IMR-90 (cell line): ENCODE data around the gene AFAP1L1. TPM values are rescaled to one million over a fixed set of nuclear protein-coding genes. Genes with fewer than 3 reads are reported as not detected.
A peak's percentile ranks its signal among the peaks of the same experiment; 100 is the strongest.

Source experiments
- ATAC-seq: fragments of 200-7000 bp; cut with Tn5 transposase; 2 replicates; pipeline ENCODE4 v1.9.1; 2020; ENCODE audit warnings: low read depth, mild to moderate bottlenecking, moderate library complexity
- BruUV-seq: library from RNA; stranded (reverse); fragments of 400-500 nt; replicated peaks from 2 replicates; lab custom pipeline; 2021; lab: Mats Ljungman, UMichigan
- CTCF ChIA-PET: fragments of 300-600 bp; formaldehyde crosslinking; extraction: SDS; loops from one replicate; lab custom pipeline; 2021; ENCODE audit warnings: antibody characterized with exemption; lab: Yijun Ruan, JAX
- POLR2A ChIA-PET: fragments of 300-600 bp; sonication (Branson Sonifier 250); formaldehyde crosslinking; loops from one replicate; lab custom pipeline; 2022; ENCODE audit warnings: antibody characterized with exemption; ENCODE audit not compliant: unreplicated experiment; lab: Charles Lee
- DNase-seq: peaks from one replicate; pipeline ENCODE4 v3.0.0; 2013
- H2AFZ ChIP-seq: replicated peaks from 2 replicates; pipeline ENCODE3; 2013; ENCODE audit warnings: low read length, mild to moderate bottlenecking; ENCODE audit not compliant: poor library complexity
- H2AK5ac ChIP-seq: 2 replicates; pipeline ENCODE4 v1.6.1; 2013; ENCODE audit warnings: low read depth, low read length, inconsistent platforms
- H2AK9ac ChIP-seq: replicated peaks from 2 replicates; pipeline ENCODE3; 2013; ENCODE audit warnings: mild to moderate bottlenecking, low read depth, low read length, moderate library complexity; ENCODE audit not compliant: poor library complexity
- H2BK120ac ChIP-seq: 2 replicates; pipeline ENCODE4 v1.6.1; 2013; ENCODE audit warnings: low read depth, low read length, inconsistent platforms
- H2BK15ac ChIP-seq: 3 replicates; pipeline ENCODE4 v1.6.1; 2013; ENCODE audit warnings: low read depth, low read length, inconsistent platforms
- H2BK20ac ChIP-seq: 2 replicates; pipeline ENCODE4 v1.6.1; 2013; ENCODE audit warnings: low read depth, mild to moderate bottlenecking, inconsistent platforms, low read length, moderate library complexity
- H2BK5ac ChIP-seq: 2 replicates; pipeline ENCODE4 v1.6.1; 2013; ENCODE audit warnings: mild to moderate bottlenecking, low read depth, low read length, inconsistent platforms; ENCODE audit not compliant: poor library complexity, severe bottlenecking
- H3K14ac ChIP-seq: replicated peaks from 2 replicates; pipeline ENCODE4 v1.6.1; 2013; ENCODE audit warnings: low read depth, low read length, inconsistent platforms
- H3K18ac ChIP-seq: 2 replicates; pipeline ENCODE4 v1.6.1; 2013; ENCODE audit warnings: low read depth, low read length, control low read depth
- H3K23ac ChIP-seq: 2 replicates; pipeline ENCODE4 v1.6.1; 2013; ENCODE audit warnings: low read depth, low read length, inconsistent platforms
- H3K27ac ChIP-seq: 2 replicates; pipeline ENCODE4 v1.5.1; 2013; ENCODE audit warnings: mild to moderate bottlenecking, control low read depth, low read length; ENCODE audit not compliant: insufficient read depth
- H3K27me3 ChIP-seq: 2 replicates; pipeline ENCODE4 v1.6.1; 2013; ENCODE audit warnings: low read length; ENCODE audit not compliant: control insufficient read depth, insufficient read depth
- H3K36me3 ChIP-seq: 2 replicates; pipeline ENCODE4 v1.6.1; 2013; ENCODE audit warnings: low read length, mixed read lengths; ENCODE audit not compliant: control insufficient read depth, insufficient read depth
- H3K4ac ChIP-seq: 2 replicates; pipeline ENCODE4 v1.6.1; 2013; ENCODE audit warnings: low read depth, low read length, inconsistent platforms
- H3K4me1 ChIP-seq: 2 replicates; pipeline ENCODE4 v1.6.1; 2013; ENCODE audit warnings: low read length, mixed read lengths; ENCODE audit not compliant: control insufficient read depth, insufficient read depth
- H3K4me2 ChIP-seq: 2 replicates; pipeline ENCODE4 v1.6.1; 2013; ENCODE audit warnings: low read depth, mild to moderate bottlenecking, control low read depth, low read length, moderate library complexity
- H3K4me3 ChIP-seq: 2 replicates; pipeline ENCODE4 v1.5.1; 2013; ENCODE audit warnings: low read depth, mild to moderate bottlenecking, control low read depth, low read length, moderate library complexity; ENCODE audit not compliant: insufficient read depth
- H3K56ac ChIP-seq: 2 replicates; pipeline ENCODE4 v1.6.1; 2013; ENCODE audit warnings: low read length, inconsistent platforms; ENCODE audit not compliant: insufficient read depth; ENCODE audit errors: extremely low read depth
- H3K79me1 ChIP-seq, 2 experiments: 2 replicates each; pipeline ENCODE4 v1.6.1; 2013; ENCODE audit warnings: low read length in 2 of 2, inconsistent platforms in 1 of 2, low read depth in 1 of 2
- H3K9ac ChIP-seq: 2 replicates; pipeline ENCODE4 v1.6.1; 2013; ENCODE audit warnings: low read depth, low read length, control low read depth
- H3K9me1 ChIP-seq: 2 replicates; pipeline ENCODE4 v1.6.1; 2013; ENCODE audit warnings: low read length, inconsistent platforms; ENCODE audit not compliant: insufficient read depth
- H3K9me3 ChIP-seq: 2 replicates; pipeline ENCODE4 v1.6.1; 2013; ENCODE audit warnings: low read length; ENCODE audit not compliant: control insufficient read depth, insufficient read depth
- H4K20me1 ChIP-seq: 2 replicates; pipeline ENCODE4 v1.6.1; 2013; ENCODE audit warnings: low read length, inconsistent platforms; ENCODE audit not compliant: insufficient read depth
- H4K5ac ChIP-seq: 2 replicates; pipeline ENCODE4 v1.6.1; 2013; ENCODE audit warnings: mild to moderate bottlenecking, low read depth, low read length, control low read depth
- H4K8ac ChIP-seq, 2 experiments: 2 replicates each; pipeline ENCODE4 v1.6.1; 2013; ENCODE audit warnings: low read depth in 2 of 2, low read length in 2 of 2, control low read depth in 1 of 2, inconsistent platforms in 1 of 2
- H4K91ac ChIP-seq: 2 replicates; pipeline ENCODE4 v1.6.1; 2013; ENCODE audit warnings: low read depth, low read length, inconsistent platforms; ENCODE audit not compliant: insufficient read depth
- CEBPB ChIP-seq: IDR thresholded peaks from 2 replicates; pipeline ENCODE4 v1.6.1; 2012; ENCODE audit warnings: low read depth, low read length, improper control_type of control experiment
- CHD1 ChIP-seq: IDR thresholded peaks from 2 replicates; pipeline ENCODE4 v1.6.1; 2012; ENCODE audit warnings: low read depth, low read length, improper control_type of control experiment
- MAFK ChIP-seq: IDR thresholded peaks from 2 replicates; pipeline ENCODE4 v1.6.1; 2012; ENCODE audit warnings: low read depth, low read length, improper control_type of control experiment
- MAZ ChIP-seq: IDR thresholded peaks from 2 replicates; pipeline ENCODE4 v1.6.1; 2012; ENCODE audit warnings: low read depth, mild to moderate bottlenecking, low read length, improper control_type of control experiment, moderate library complexity, borderline replicate concordance
- NFE2L2 ChIP-seq: fragments of 150-350 bp; IDR thresholded peaks from 2 replicates; pipeline ENCODE4 v1.6.1; 2016; ENCODE audit warnings: low read depth, mild to moderate bottlenecking, low read length
- RAD21 ChIP-seq: IDR thresholded peaks from 2 replicates; pipeline ENCODE4 v1.6.1; 2012; ENCODE audit warnings: low read length, improper control_type of control experiment
- RCOR1 ChIP-seq: IDR thresholded peaks from 2 replicates; pipeline ENCODE4 v1.6.1; 2012; ENCODE audit warnings: mild to moderate bottlenecking, low read length, improper control_type of control experiment; ENCODE audit not compliant: insufficient replicate concordance
- RFX5 ChIP-seq: IDR thresholded peaks from 2 replicates; pipeline ENCODE4 v1.8.0; 2012; ENCODE audit warnings: low read depth, mild to moderate bottlenecking, low read length, moderate library complexity
- SMC3 ChIP-seq: fragments of 150-350 bp; IDR thresholded peaks from 2 replicates; pipeline ENCODE4 v1.6.1; 2016; ENCODE audit warnings: low read depth, mild to moderate bottlenecking, antibody characterized with exemption, low read length, moderate library complexity
- WGBS, 2 experiments: methylation state at CpG; one replicate each; pipeline versions ENCODE4 v1.1.5 to v1.1.7; 2013; ENCODE audit warnings: missing lambda C conversion rate in 2 of 2; ENCODE audit not compliant: insufficient read length in 1 of 2; ENCODE audit errors: extremely low coverage in 2 of 2; 5-methylcytosine and 5-hydroxymethylcytosine counted together
- dilution Hi-C: fragments of 300-500 bp; cut with HindIII; formaldehyde crosslinking; loops from one replicate; pipeline ENCODE4 v1.14.3; 2018; ENCODE audit warnings: low sequenced_read_pairs; ENCODE audit not compliant: unreplicated experiment
- in situ Hi-C: fragments of 300-500 bp; cut with MboI; formaldehyde crosslinking; loops from 3 replicates; pipeline ENCODE4 v1.14.3; 2019; ENCODE audit warnings: low sequenced_read_pairs, inconsistent platforms, mixed read lengths
- intact Hi-C: fragments of 100-400 bp; cut with micrococcal nuclease; formaldehyde crosslinking; loops from 2 replicates; pipeline ENCODE4 v1.10.0; 2022
- polyA plus RNA-seq, 3 experiments: library from polyadenylated mRNA; depleted of rRNA; stranded (reverse); fragments of >200 nt; gene quantifications; 2 replicates each; pipeline ENCODE4 v1.2.3, GENCODE V29; 2012; ENCODE audit warnings: low replicate concordance in 1 of 3
- total RNA-seq: library from RNA; depleted of rRNA; stranded (reverse); fragments of >200 nt; gene quantifications from 2 replicates; pipeline ENCODE4 v1.2.3, GENCODE V29; 2012
- TF ChIP-seq, protein P1 (sequence below): fragments of 150-350 bp; IDR thresholded peaks from 2 replicates; pipeline ENCODE4 v1.6.1; 2016; ENCODE audit warnings: low read depth, mild to moderate bottlenecking, low read length, moderate library complexity, borderline replicate concordance
- TF ChIP-seq, protein P2 (sequence below): fragments of 150-350 bp; IDR thresholded peaks from 2 replicates; pipeline ENCODE4 v1.6.1; 2017; ENCODE audit warnings: mild to moderate bottlenecking, antibody characterized with exemption, low read length, low read depth

Gene AFAP1L1
- total and polyA plus RNA-seq, 2 of the 4 experiments (the other 2 are of a cell fraction) = 3.3 to 5.7 TPM

DNA sequence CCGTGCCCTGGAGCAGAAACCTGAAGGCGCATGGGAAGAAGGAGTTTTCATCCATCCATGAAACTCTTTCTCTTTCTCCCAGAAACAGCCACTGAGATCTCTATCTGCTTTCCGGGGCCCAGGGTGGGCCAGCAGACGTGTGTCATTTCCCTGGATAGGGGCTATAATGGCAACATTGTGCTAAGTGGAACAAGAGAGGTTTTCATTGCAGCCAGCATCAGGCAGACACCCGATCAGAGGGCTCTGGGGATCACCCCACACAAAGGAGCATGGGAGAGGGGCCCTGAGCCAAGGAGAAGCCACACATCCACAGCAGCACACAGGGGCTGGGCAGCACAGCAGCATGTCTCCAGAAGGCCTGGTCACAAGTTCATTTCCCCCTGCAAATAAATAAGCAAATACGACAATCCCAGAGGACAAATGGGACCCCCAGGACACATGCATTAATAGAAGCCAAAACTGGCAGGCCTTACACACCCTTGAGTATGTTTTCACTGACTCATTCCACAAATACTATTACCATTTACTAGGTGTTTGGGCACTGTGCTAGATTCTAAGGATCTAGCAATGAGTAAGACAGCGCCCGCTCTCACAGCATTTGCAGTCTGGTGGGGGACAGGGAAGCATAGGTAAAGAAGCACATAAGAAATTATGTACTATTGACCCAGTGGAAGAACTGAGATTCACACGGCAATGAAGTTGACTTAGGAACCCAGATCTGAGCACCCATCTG is 4.3 kb upstream of the AFAP1L1 start:
- H2BK20ac ChIP-seq = no peak overlapping the region; the same call in 1 of the 2 replicates
- 50% methylated on average over 1 of the region's 9 CpGs; no CpG with 5 or more reads in 1 of the 2 experiments for WGBS, 2 experiments
- H2AK5ac ChIP-seq = no peak overlapping the region; the same call in 1 of the 2 replicates
- no peak overlapping the region for H3K9ac ChIP-seq
- no peak overlapping the region for H2BK5ac ChIP-seq
- H2BK15ac ChIP-seq = no peak overlapping the region
- H3K27me3 ChIP-seq = no peaks in the 10 kb centered on the region
- H3K4ac ChIP-seq = peak overlapping the region; percentile 25; the same call in 1 of the 2 replicates
- H3K4me1 ChIP-seq = peaks cover 4% of the 10 kb centered on the region
- no peak overlapping the region for H3K18ac ChIP-seq
- no peaks in the 10 kb centered on the region for H4K20me1 ChIP-seq
- H2AFZ ChIP-seq = no peak overlapping the region
- ATAC-seq (no peak), DNase-seq (no peak)
- H4K8ac ChIP-seq = no peak overlapping the region
- no peak overlapping the region for H3K27ac ChIP-seq
- POLR2A ChIA-PET = no interaction called here
- no peak overlapping the region for H3K56ac ChIP-seq
- dilution Hi-C loops (no loop called here), intact Hi-C loops (loop anchor here (5.0 kb wide), 3 partner anchors 80 to 535 kb away; partner anchors contain the start of gene GRPEL2), in situ Hi-C loops (loop anchor here (10.0 kb wide), 1 partner anchor 533 kb away; no protein-coding TSS in a partner anchor)
- H4K5ac ChIP-seq = no peak overlapping the region
- no peak overlapping the region for H3K4me3 ChIP-seq
- H2AK9ac ChIP-seq = no peak overlapping the region
- H3K79me1 ChIP-seq = 0 out of 4 replicates have a peak, but pooled peaks cover 0 to 4% of the 10 kb centered on the region in 2 experiments
- no peak overlapping the region for H2BK120ac ChIP-seq
- no peaks in the 10 kb centered on the region for H3K36me3 ChIP-seq
- H3K23ac ChIP-seq = no peak overlapping the region
- H3K9me3 ChIP-seq = peaks cover 2% of the 10 kb centered on the region; the same call in 1 of the 2 replicates
- H3K9me1 ChIP-seq = no peaks in the 10 kb centered on the region
- BruUV-seq = no TSS peak
- no peak overlapping the region for H4K91ac ChIP-seq
- CTCF ChIA-PET = interaction anchor here (0.8 kb wide), 2 partner anchors 106 to 153 kb away, joined by 3 to 4 read pairs; no protein-coding TSS in a partner anchor
- H3K4me2 ChIP-seq = no peak overlapping the region
- TF ChIP-seq RCOR1 (no peak), MAFK (no peak), NFE2L2 (no peak), SMC3 (no peak), CEBPB (no peak), RAD21 (no peak), RFX5 (no peak), CHD1 (no peak), MAZ (no peak)
- TF ChIP-seq, protein P1, sequence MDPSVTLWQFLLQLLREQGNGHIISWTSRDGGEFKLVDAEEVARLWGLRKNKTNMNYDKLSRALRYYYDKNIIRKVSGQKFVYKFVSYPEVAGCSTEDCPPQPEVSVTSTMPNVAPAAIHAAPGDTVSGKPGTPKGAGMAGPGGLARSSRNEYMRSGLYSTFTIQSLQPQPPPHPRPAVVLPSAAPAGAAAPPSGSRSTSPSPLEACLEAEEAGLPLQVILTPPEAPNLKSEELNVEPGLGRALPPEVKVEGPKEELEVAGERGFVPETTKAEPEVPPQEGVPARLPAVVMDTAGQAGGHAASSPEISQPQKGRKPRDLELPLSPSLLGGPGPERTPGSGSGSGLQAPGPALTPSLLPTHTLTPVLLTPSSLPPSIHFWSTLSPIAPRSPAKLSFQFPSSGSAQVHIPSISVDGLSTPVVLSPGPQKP = no peak
- TF ChIP-seq, protein P2, sequence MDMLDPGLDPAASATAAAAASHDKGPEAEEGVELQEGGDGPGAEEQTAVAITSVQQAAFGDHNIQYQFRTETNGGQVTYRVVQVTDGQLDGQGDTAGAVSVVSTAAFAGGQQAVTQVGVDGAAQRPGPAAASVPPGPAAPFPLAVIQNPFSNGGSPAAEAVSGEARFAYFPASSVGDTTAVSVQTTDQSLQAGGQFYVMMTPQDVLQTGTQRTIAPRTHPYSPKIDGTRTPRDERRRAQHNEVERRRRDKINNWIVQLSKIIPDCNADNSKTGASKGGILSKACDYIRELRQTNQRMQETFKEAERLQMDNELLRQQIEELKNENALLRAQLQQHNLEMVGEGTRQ = no peak
- H3K14ac ChIP-seq = no peak overlapping the region
